Fibroblast of skin of scalp (primary cell): ENCODE measurements around the gene DLG2.
"Not testable (repeated sequence)": the region's sequence is repeated elsewhere in the genome, so short reads cannot be mapped to it uniquely, and the experiment has no call there.

Experiments
- DNase-seq: peaks from one replicate; pipeline ENCODE4 v3.0.0-alpha.2; 2013

The DLG2 gene

GRCh38 chr11:83746921-83747585 is 1880.1 kb downstream of the DLG2 start:
- DNase-seq = no peak

- no peak for DNase-seq
Observed at GRCh38 chr11:83744620-83745192, 1882.4 kb downstream of the DLG2 start.

GRCh38 chr11:83736684-83737083 is 1890.5 kb downstream of the DLG2 start:
- DNase-seq = no peak

GRCh38 chr11:83734120-83734519 is 1893.0 kb downstream of the DLG2 start:
- DNase-seq = no peak

GRCh38 chr11:83731288-83731687 is 1895.9 kb downstream of the DLG2 start:
- DNase-seq = not testable (repeated sequence)

- peak; percentile 17 for DNase-seq
Observed at GRCh38 chr11:83728281-83728680, 1898.9 kb downstream of the DLG2 start.

- no peak for DNase-seq
Observed at GRCh38 chr11:83727251-83727650, 1899.9 kb downstream of the DLG2 start.

GRCh38 chr11:83726316-83726715 is 1900.8 kb downstream of the DLG2 start:
- no peak for DNase-seq

GRCh38 chr11:83725728-83726127 is 1901.4 kb downstream of the DLG2 start:
- DNase-seq = no peak

- DNase-seq = no peak
Observed at GRCh38 chr11:83725269-83725560, 1901.9 kb downstream of the DLG2 start.

GRCh38 chr11:83723999-83724398 is 1903.1 kb downstream of the DLG2 start:
- peak; percentile 66 for DNase-seq

- no peak for DNase-seq
Observed at GRCh38 chr11:83722392-83723119, 1904.6 kb downstream of the DLG2 start.

GRCh38 chr11:83721263-83721662 is 1905.9 kb downstream of the DLG2 start:
- no peak for DNase-seq

- DNase-seq = no peak
Observed at GRCh38 chr11:83720675-83721074, 1906.5 kb downstream of the DLG2 start.

- DNase-seq = peak; percentile 8
Observed at GRCh38 chr11:83717537-83717936, 1909.6 kb downstream of the DLG2 start.

- DNase-seq = no peak
Observed at GRCh38 chr11:83715927-83716535, 1911.1 kb downstream of the DLG2 start.

GRCh38 chr11:83713708-83714107 is 1913.4 kb downstream of the DLG2 start:
- DNase-seq = no peak

- DNase-seq = no peak
Observed at GRCh38 chr11:83711106-83711527, 1916.0 kb downstream of the DLG2 start.

GRCh38 chr11:83709434-83709833 is 1917.7 kb downstream of the DLG2 start:
- no peak for DNase-seq

- no peak for DNase-seq
Observed at GRCh38 chr11:83706566-83706965, 1920.6 kb downstream of the DLG2 start.

GRCh38 chr11:83702796-83703195 is 1924.3 kb downstream of the DLG2 start:
- DNase-seq = peak; percentile 27

- DNase-seq = no peak
Observed at GRCh38 chr11:83697518-83697917, 1929.6 kb downstream of the DLG2 start.

GRCh38 chr11:83695046-83695445 is 1932.1 kb downstream of the DLG2 start:
- DNase-seq = no peak
